Raji (cell line): ENCODE measurements around the gene ARHGEF17.

Source experiments
- POLR2A ChIP-seq: IDR thresholded peaks from 2 replicates; pipeline ENCODE4 v1.6.1; 2011; ENCODE audit warnings: low read depth, low read length, control low read depth; ENCODE audit not compliant: insufficient read depth

ARHGEF17 gene

GRCh38 chr11:73308003-73308960, at the start of gene ARHGEF17:
Gene ARHGEF17, plus strand, starts transcription at chr11:73308276. Its CDS starts 363 bp downstream, at chr11:73308639.
- no peak for TF ChIP-seq POLR2A

GRCh38 chr11:73259406-73260126, 48.5 kb upstream of the ARHGEF17 start:
- no peak for TF ChIP-seq POLR2A

GRCh38 chr11:73260127-73260457, 48.0 kb upstream of the ARHGEF17 start:
- no peak for TF ChIP-seq POLR2A

GRCh38 chr11:73262851-73263495, 45.1 kb upstream of the ARHGEF17 start:
- TF ChIP-seq POLR2A = no peak

- TF ChIP-seq POLR2A = no peak
Measured at GRCh38 chr11:73263640-73264039, 44.4 kb upstream of the ARHGEF17 start.

GRCh38 chr11:73265278-73265810, 42.7 kb upstream of the ARHGEF17 start:
- no peak for TF ChIP-seq POLR2A

- no peak for TF ChIP-seq POLR2A
Measured at GRCh38 chr11:73265853-73266645, 42.0 kb upstream of the ARHGEF17 start.

GRCh38 chr11:73266646-73267020, 41.4 kb upstream of the ARHGEF17 start:
- no peak for TF ChIP-seq POLR2A

GRCh38 chr11:73267122-73267846, 40.8 kb upstream of the ARHGEF17 start:
- no peak for TF ChIP-seq POLR2A

- no peak for TF ChIP-seq POLR2A
Measured at GRCh38 chr11:73267906-73268540, 40.1 kb upstream of the ARHGEF17 start.

GRCh38 chr11:73268671-73269271, 39.3 kb upstream of the ARHGEF17 start:
- TF ChIP-seq POLR2A = no peak

GRCh38 chr11:73269459-73270015, 38.5 kb upstream of the ARHGEF17 start:
- no peak for TF ChIP-seq POLR2A
